ENCODE measurements around the gene EIF2D. TPM values are rescaled to one million over a fixed set of nuclear protein-coding genes. Genes with fewer than 3 reads are reported as not detected.
A peak's percentile ranks its signal among the peaks of the same experiment; 100 is the strongest.

Gene EIF2D
- total and polyA plus RNA-seq, 2 of the 4 experiments (the other 2 are of a cell fraction) = 64.3 to 69.4 TPM

DNA sequence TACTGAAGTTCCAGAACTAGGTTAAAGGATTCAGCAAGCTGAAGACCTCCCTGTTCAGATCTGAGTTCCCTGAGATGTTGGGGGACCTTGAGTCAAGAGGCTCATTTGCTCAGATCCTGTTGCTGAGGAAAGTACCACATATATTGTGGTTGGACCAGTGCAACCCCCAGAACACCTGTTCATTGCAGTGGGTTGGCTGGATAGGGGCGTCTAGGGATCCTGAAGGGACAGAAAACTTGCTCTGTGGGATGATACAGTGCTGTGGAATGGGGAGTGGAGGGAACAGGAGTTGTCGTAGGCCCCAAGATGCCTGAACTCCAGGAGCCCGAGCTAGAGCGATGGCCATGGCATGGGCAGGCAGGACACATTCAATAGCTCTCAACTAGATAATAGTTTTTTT is 47.9 kb upstream of the EIF2D start:
- WGBS, 2 experiments (ENCODE audit: extremely low coverage in 2 of 2, insufficient read length in 1 of 2) = 84% methylated on average over 3 of the region's 4 CpGs; no CpG with 5 or more reads in 1 of the 2 experiments
- intact Hi-C loops (cut with micrococcal nuclease) (no loop called here), in situ Hi-C loops (cut with MboI; ENCODE audit: low sequenced_read_pairs) (loop anchor here (5.0 to 10.0 kb wide), 2 partner anchors 33 to 175 kb away; no protein-coding TSS in a partner anchor), dilution Hi-C loops (cut with HindIII; ENCODE audit: low sequenced_read_pairs, unreplicated experiment) (no loop called here)
- Histone ChIP-seq H2AFZ (replicated peaks; ENCODE audit: low read length, poor library complexity) (peak overlapping the region; percentile 24), H3K9me1 (ENCODE audit: insufficient read depth, low read length) (no peaks in the 10 kb centered on the region), H3K79me1 (ENCODE audit: low read depth in 1 of 2, low read length in 2 of 2) (no peaks in the 10 kb centered on the region), H3K56ac (ENCODE audit: extremely low read depth, insufficient read depth, low read length) (no peak overlapping the region), H3K27me3 (ENCODE audit: control insufficient read depth, insufficient read depth, low read length) (peaks cover 25% of the 10 kb centered on the region), H3K4ac (ENCODE audit: low read depth, low read length) (no peak overlapping the region), H3K27ac (ENCODE audit: insufficient read depth, low read length) (no peak overlapping the region), H3K4me3 (ENCODE audit: insufficient read depth, low read depth, low read length) (no peak overlapping the region), H2BK20ac (ENCODE audit: low read depth, low read length) (no peak overlapping the region), H3K36me3 (ENCODE audit: control insufficient read depth, insufficient read depth, low read length) (no peaks in the 10 kb centered on the region), H3K4me1 (ENCODE audit: control insufficient read depth, insufficient read depth, low read length) (peaks cover 2% of the 10 kb centered on the region; the same call in 1 of the 2 replicates), H3K14ac (replicated peaks; ENCODE audit: low read depth, low read length) (no peak overlapping the region), H3K9me3 (ENCODE audit: control insufficient read depth, insufficient read depth, low read length) (peaks cover 2% of the 10 kb centered on the region; the same call in 1 of the 2 replicates), H3K4me2 (ENCODE audit: low read depth, low read length) (no peak overlapping the region), H4K5ac (ENCODE audit: low read depth, low read length) (no peak overlapping the region), H2AK5ac (ENCODE audit: low read depth, low read length) (no peak overlapping the region), H4K91ac (ENCODE audit: insufficient read depth, low read depth, low read length) (no peak overlapping the region), H2BK15ac (ENCODE audit: low read depth, low read length) (no peak overlapping the region), H3K18ac (ENCODE audit: low read depth, low read length) (no peak overlapping the region), H2AK9ac (replicated peaks; ENCODE audit: low read depth, low read length, poor library complexity) (no peak overlapping the region), H3K23ac (ENCODE audit: low read depth, low read length) (no peak overlapping the region), H4K20me1 (ENCODE audit: insufficient read depth, low read length) (peaks cover 3% of the 10 kb centered on the region; the same call in 1 of the 2 replicates), H3K9ac (ENCODE audit: low read depth, low read length) (no peak overlapping the region), H2BK5ac (ENCODE audit: low read depth, low read length, poor library complexity, severe bottlenecking) (no peak overlapping the region), H2BK120ac (ENCODE audit: low read depth, low read length) (no peak overlapping the region), H4K8ac (ENCODE audit: low read depth in 2 of 2, low read length in 2 of 2) (no peak overlapping the region)
- DNase-seq = no peak
- POLR2A ChIA-PET (ENCODE audit: unreplicated experiment) = no interaction called here
- CTCF ChIA-PET = no interaction called here
- TF ChIP-seq RAD21 (IDR thresholded peaks at IDR 0.05; ENCODE audit: low read length) (no peak), CEBPB (IDR thresholded peaks at IDR 0.05; ENCODE audit: low read depth, low read length) (no peak), BHLHE40 (IDR thresholded peaks at IDR 0.05; ENCODE audit: low read depth, low read length) (no peak), MAFK (IDR thresholded peaks at IDR 0.05; ENCODE audit: low read depth, low read length) (no peak), SMC3 (IDR thresholded peaks at IDR 0.05; ENCODE audit: low read depth, low read length) (no peak), CHD1 (IDR thresholded peaks at IDR 0.05; ENCODE audit: low read depth, low read length) (no peak), FOS (IDR thresholded peaks at IDR 0.05; ENCODE audit: low read depth, low read length) (no peak), MXI1 (IDR thresholded peaks at IDR 0.05; ENCODE audit: borderline replicate concordance, low read depth, low read length) (no peak), MAZ (IDR thresholded peaks at IDR 0.05; ENCODE audit: borderline replicate concordance, low read depth, low read length) (no peak), NFE2L2 (IDR thresholded peaks at IDR 0.05; ENCODE audit: low read depth, low read length) (no peak), POLR2A (IDR thresholded peaks at IDR 0.05; ENCODE audit: low read depth, low read length) (no peak), RCOR1 (IDR thresholded peaks at IDR 0.05; ENCODE audit: insufficient replicate concordance, low read length) (no peak), RFX5 (IDR thresholded peaks at IDR 0.05; ENCODE audit: low read depth, low read length) (no peak)
- TF ChIP-seq, protein P1, sequence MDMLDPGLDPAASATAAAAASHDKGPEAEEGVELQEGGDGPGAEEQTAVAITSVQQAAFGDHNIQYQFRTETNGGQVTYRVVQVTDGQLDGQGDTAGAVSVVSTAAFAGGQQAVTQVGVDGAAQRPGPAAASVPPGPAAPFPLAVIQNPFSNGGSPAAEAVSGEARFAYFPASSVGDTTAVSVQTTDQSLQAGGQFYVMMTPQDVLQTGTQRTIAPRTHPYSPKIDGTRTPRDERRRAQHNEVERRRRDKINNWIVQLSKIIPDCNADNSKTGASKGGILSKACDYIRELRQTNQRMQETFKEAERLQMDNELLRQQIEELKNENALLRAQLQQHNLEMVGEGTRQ (IDR thresholded peaks at IDR 0.05; ENCODE audit: low read depth, low read length) = no peak
- TF ChIP-seq, protein P2, sequence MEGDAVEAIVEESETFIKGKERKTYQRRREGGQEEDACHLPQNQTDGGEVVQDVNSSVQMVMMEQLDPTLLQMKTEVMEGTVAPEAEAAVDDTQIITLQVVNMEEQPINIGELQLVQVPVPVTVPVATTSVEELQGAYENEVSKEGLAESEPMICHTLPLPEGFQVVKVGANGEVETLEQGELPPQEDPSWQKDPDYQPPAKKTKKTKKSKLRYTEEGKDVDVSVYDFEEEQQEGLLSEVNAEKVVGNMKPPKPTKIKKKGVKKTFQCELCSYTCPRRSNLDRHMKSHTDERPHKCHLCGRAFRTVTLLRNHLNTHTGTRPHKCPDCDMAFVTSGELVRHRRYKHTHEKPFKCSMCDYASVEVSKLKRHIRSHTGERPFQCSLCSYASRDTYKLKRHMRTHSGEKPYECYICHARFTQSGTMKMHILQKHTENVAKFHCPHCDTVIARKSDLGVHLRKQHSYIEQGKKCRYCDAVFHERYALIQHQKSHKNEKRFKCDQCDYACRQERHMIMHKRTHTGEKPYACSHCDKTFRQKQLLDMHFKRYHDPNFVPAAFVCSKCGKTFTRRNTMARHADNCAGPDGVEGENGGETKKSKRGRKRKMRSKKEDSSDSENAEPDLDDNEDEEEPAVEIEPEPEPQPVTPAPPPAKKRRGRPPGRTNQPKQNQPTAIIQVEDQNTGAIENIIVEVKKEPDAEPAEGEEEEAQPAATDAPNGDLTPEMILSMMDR (conservative IDR thresholded peaks at IDR 0.05; ENCODE audit: low read depth, low read length) = no peak
- TF ChIP-seq, protein P3, sequence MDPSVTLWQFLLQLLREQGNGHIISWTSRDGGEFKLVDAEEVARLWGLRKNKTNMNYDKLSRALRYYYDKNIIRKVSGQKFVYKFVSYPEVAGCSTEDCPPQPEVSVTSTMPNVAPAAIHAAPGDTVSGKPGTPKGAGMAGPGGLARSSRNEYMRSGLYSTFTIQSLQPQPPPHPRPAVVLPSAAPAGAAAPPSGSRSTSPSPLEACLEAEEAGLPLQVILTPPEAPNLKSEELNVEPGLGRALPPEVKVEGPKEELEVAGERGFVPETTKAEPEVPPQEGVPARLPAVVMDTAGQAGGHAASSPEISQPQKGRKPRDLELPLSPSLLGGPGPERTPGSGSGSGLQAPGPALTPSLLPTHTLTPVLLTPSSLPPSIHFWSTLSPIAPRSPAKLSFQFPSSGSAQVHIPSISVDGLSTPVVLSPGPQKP (IDR thresholded peaks at IDR 0.05; ENCODE audit: borderline replicate concordance, low read depth, low read length) = no peak
- ATAC-seq (ENCODE audit: low read depth) = no peak
- BruUV-seq (replicated peaks) = no TSS peak
